GM18907 (cell line): ENCODE results near the gene FOXD4L5.
"Not testable (repeated sequence)": the region's sequence is repeated elsewhere in the genome, so short reads cannot be mapped to it uniquely, and the experiment has no call there.

Experiments used
- ATAC-seq: cut with Tn5 transposase; IDR thresholded peaks from one replicate; pipeline ENCODE4 v1.9.1; 2021; ENCODE audit warnings: mild to moderate bottlenecking, moderate library complexity; ENCODE audit not compliant: unreplicated experiment

The FOXD4L5 gene

GRCh38 chr9:65285109-65285508, at the start of gene FOXD4L5:
TSS of gene FOXD4L5 (minus strand) at chr9:65285209. CDS start at chr9:65284377, 832 bp downstream.
- ATAC-seq: not testable (repeated sequence)

- ATAC-seq: not testable (repeated sequence)
Measured at GRCh38 chr9:65283943-65284342, 1.1 kb downstream of the FOXD4L5 start.

GRCh38 chr9:65282976-65283375, 2.0 kb downstream of the FOXD4L5 start:
- not testable (repeated sequence) for ATAC-seq
